ENCODE results near the gene KCTD13.
A peak's percentile ranks its signal among the peaks of the same experiment; 100 is the strongest.
"Not testable (repeated sequence)": the region's sequence is repeated elsewhere in the genome, so short reads cannot be mapped to it uniquely, and the experiment has no call there.

The KCTD13 gene

DNA sequence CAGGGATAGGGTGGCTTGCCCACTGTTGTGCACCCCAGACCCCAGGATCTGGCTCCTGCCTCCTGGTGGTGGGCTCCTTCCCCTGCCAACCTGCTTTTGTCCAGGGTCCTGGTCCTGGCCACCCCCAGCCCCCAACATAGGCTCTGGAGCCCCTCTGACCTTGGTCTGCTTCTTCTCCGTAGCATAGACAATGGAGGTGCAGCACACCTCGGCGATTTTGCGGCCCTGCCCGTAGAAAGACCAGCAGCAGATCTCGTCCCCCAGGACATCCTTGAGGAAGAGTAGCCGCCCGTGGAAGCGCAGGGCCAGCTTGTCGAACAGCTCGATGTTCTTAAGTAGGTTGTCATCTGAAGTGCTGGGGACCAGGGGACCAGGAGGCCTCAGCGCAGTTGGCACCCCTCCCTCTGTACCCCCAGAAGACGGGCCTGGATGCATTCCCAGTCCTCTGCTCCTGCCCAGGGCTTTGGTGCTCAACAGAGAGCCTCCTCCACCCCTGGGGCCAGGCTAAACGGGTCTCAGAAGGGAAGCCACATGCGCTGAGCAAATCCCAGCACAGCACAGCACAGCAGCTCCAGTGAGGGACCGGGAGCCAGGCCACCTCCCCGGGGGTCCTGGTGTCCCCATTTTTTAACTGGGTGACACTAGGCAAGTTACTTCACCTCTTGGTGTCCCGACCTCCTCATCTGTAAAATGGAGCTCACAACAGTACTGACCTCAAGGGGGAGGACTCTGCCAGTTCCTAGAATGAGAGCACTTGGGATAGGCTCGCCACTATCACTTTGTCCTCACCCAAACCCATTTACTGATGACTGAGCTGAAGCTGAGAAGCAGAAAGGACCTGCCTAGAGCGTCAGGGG is 15.0 kb downstream of the KCTD13 start:
- no peak overlapping the region for H3K4me3 ChIP-seq (ENCODE audit: low read depth, low read length)
- no peak for DNase-seq (ENCODE audit: low read depth)

DNA sequence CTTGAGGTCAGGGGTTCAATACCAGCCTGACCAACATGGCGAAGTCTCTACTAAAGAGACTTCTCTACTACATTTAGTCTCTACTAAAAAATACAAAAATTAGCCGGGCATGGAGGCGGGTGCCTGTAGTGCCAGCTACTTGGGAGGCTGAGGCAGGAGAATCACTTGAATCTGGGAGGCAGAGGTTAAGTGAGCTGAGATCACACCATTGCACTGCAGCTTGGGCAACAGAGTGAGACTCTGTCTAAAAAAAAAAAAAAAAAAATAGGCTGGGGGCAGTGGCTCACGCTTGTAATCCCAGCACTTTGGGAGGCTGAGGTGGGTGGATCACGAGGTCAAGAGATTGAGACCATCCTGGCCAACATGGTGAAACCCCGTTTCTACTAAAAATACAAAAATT is 16.2 kb downstream of the KCTD13 start:
- not testable (repeated sequence) for DNase-seq (ENCODE audit: low read depth); H3K4me3 ChIP-seq (ENCODE audit: low read depth, low read length)

GRCh38 chr16:29909391-29909790 is 16.6 kb downstream of the KCTD13 start:
- DNase-seq (ENCODE audit: low read depth) = peak; percentile 45
- H3K4me3 ChIP-seq (ENCODE audit: low read depth, low read length) = no peak overlapping the region

DNA sequence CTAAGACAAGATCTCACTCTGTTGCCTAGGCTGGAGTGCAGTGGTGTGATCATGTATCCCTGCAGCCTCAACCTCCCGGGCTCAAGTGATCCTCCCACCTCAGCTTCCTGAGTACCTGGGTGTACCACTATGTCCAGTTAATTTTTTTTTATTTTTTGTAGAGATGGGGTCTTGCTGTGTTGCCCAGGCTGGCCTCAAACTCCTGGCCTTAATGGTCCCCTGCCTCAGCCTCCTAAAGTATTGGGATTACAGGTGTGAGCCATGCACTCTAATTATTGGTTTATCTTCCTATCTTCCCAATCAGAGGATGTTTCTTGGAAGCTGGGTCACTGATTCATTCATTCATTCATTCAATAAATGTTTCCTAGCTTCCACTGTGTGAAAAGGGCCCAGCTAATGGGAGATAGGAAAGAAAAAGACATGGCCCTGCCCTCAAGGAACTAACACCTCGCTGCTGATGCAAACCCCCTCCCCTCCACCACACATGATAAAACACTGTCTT is 17.3 kb downstream of the KCTD13 start:
- no peak for DNase-seq (ENCODE audit: low read depth)

DNA sequence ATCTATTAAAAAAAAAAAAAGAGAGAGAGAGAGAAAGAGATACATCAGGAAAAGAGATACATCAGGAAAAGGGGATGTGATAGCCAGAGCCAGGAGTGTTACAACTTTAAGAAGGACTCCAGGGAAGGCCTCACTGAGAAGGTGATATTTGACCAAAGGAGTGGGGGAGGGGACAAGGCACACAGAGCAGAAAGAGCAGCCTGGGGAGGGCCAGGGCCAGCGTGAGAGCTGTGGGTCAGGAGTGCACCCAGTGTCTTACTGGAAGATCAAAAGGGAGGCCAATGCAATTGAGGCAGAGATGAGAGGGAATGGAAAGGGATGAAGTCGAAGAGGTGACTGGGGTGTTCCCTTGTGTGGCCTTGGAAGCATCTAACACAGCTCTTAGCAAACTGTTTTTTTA is 18.1 kb downstream of the KCTD13 start:
- H3K4me3 ChIP-seq (ENCODE audit: low read depth, low read length) = no peak overlapping the region
- no peak for DNase-seq (ENCODE audit: low read depth)

More for the DNA sequence above, 17.3 kb downstream of the KCTD13 start:
- H3K4me3 ChIP-seq (ENCODE audit: low read depth, low read length) = no peak overlapping the region

GRCh38 chr16:29906520-29907244 is 19.3 kb downstream of the KCTD13 start:
- no peak for DNase-seq (ENCODE audit: low read depth)
- H3K4me3 ChIP-seq (ENCODE audit: low read depth, low read length) = no peak overlapping the region

DNA sequence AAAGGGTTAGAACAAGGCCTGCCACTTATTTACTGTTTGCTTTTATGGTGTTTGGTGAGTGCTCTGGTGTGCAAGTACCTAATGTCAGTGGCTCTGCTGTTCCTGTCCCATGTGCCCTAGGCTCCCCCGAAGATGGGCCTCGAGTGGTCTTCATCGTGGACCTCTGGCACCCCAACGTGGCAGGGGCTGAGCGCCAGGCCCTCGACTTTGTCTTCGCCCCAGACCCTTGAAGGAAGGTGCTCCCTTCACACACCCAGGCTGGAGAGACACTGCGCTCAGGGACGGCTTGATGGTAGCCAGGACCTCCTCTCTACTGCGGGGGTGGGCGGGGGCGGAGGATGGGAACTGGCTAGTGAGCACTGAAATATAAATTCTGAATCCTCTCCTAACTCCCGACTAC is 20.4 kb downstream of the KCTD13 start:
- H3K4me3 ChIP-seq (ENCODE audit: low read depth, low read length) = no peak overlapping the region
- DNase-seq (ENCODE audit: low read depth) = no peak

DNA sequence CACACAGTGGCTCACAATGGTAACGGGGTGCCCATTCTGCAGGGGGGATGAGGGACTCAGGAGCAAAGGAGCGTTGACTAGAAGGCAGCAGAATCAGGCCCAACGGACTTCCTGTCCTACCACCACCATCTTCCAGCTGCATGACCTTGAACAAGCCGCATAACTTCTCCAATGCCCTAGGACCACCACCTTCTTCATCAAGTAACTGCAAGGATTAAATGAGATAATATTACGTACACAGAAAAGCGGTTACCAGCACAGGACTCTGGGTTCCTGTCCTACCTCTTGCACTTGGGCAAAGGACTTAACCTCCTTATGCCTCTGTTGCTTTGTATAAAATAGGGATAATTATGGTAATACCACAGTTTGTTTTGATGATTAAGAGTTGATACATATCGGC is 21.1 kb downstream of the KCTD13 start:
- no peak for DNase-seq (ENCODE audit: low read depth)
- H3K4me3 ChIP-seq (ENCODE audit: low read depth, low read length) = no peak overlapping the region

- no peak overlapping the region for H3K4me3 ChIP-seq (ENCODE audit: low read depth, low read length)
- DNase-seq (ENCODE audit: low read depth) = no peak
Observed at GRCh38 chr16:29903590-29903989, 22.4 kb downstream of the KCTD13 start.

DNA sequence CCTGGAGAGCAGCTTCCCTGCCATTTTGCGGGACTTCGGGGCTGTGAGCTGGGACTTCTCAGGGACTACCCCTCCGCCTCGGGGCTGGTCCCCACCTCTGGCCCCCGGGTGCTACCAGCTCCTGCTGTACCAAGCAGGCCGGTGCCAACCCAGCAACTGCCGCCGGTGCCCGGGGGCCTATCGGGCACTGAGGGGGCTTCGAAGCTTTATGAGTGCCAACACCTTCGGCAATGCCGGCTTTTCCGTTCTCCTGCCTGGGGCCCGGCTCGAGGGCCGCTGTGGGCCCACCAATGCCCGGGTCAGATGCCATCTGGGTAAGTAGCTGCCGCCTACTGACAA is 24.4 kb downstream of the KCTD13 start:
- H3K4me3 ChIP-seq (ENCODE audit: low read depth, low read length) = peak overlapping the region; percentile 63

GRCh38 chr16:29900888-29901606 is 25.0 kb downstream of the KCTD13 start:
- peak overlapping the region; percentile 63 for H3K4me3 ChIP-seq (ENCODE audit: low read depth, low read length)
- no peak for DNase-seq (ENCODE audit: low read depth)

More for the DNA sequence above, 24.4 kb downstream of the KCTD13 start:
- DNase-seq (ENCODE audit: low read depth) = no peak

- peak; percentile 62 for DNase-seq (ENCODE audit: low read depth)
- H3K4me3 ChIP-seq (ENCODE audit: low read depth, low read length) = peak within 1 kb of the TSS; percentile 63
Observed at GRCh38 chr16:29900102-29900887, 25.7 kb downstream of the KCTD13 start, which contains the start of gene ASPHD1. TSS of gene ASPHD1 (plus strand) at chr16:29900488. CDS start at chr16:29900972, 484 bp downstream.

DNA sequence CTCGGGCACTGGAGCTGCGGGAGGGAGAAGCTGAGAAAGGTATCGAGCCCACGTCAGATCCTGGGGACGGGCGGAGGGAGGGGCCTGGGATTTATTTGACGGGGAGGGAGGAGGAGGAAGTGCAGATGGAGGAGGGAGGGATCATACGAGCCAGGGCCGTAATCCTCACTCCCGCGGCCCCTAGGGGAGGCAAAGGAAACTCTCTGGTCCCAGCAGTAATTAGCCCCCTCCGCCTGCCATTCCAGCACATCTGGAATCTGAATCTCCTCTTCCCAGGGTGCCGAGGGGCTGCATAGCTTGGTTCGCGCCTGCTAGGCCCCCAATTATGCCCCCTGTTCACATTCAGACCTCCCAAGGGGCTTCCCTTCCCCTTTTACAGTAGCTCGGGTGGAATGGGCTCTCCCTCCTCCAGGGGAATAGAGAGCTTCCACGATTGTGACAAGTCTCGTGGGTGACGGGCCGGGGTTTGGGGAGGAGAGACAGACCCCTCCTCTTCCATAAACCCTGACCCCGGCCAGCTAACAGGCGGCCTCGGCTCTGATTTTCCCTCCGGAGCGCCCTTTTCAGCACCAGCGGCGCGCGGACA is 26.4 kb downstream of the KCTD13 start, which contains the start of gene SEZ6L2:
TSS of gene SEZ6L2 (minus strand) at position 35 of the 586 bp plus-strand sequence. CDS start 531 bp downstream, outside the sequence.
- peak within 1 kb of the TSS; percentile 63 for H3K4me3 ChIP-seq (ENCODE audit: low read depth, low read length)
- DNase-seq (ENCODE audit: low read depth) = peak; percentile 75

GRCh38 chr16:29898804-29899515 is 27.1 kb downstream of the KCTD13 start:
- DNase-seq (ENCODE audit: low read depth) = no peak
- peak overlapping the region; percentile 63 for H3K4me3 ChIP-seq (ENCODE audit: low read depth, low read length)

DNA sequence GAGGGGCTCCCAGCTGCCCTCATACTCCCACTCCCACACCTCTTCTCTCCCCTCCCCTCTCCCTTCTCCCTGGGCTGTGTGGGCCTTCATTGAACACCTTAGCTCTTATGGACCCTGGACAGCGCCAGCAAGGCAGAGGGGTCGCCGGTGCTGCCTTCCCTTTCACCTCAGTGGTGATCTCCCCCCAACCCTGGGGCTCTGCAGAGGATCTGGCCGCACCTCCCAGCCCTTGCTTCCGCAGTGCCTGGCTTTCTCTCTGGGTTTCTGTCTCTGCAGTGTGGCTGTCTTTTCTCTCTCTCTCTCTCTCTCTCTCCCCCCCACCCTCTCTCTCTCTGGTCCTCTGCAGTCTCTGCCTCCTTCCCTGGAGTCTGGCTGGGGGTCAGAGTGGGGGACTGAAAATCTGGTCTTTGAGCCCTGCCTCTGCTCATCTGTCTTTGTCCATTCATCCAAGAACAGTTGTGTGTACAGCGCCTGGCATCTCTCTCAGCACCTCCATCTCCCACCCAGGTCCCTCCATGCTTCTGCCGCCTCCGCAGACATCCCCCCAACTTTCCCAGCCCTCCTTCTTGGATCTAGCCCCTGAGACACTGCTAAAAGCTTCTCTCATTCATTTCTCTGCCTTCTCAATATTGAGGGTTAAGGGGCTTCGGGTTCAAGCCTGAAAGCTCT is 27.8 kb downstream of the KCTD13 start:
- peak overlapping the region; percentile 63 for H3K4me3 ChIP-seq (ENCODE audit: low read depth, low read length)
- no peak for DNase-seq (ENCODE audit: low read depth)

DNA sequence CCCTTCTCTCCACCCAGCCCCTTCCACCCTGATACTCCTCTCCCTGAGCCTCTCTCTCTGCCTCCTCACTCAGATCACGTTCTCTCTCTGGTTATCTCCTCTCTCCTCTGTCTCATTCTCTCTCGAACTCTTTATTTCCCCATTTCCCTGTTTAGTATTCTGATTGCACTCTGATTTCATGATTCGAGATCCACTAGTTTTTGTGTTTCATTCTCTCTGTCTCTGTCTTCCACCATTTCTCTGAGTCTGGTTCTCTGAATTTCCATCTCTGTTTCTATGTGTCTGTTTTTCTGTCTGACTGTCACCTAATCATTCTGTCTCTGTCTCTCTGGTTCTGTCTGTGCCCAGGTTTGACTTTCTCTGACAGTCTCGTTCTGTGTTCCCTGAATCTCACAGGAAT is 28.7 kb downstream of the KCTD13 start:
- no peak overlapping the region for H3K4me3 ChIP-seq (ENCODE audit: low read depth, low read length)
- DNase-seq (ENCODE audit: low read depth) = no peak

GRCh38 chr16:29896841-29897240 is 29.2 kb downstream of the KCTD13 start:
- no peak for DNase-seq (ENCODE audit: low read depth)
- no peak overlapping the region for H3K4me3 ChIP-seq (ENCODE audit: low read depth, low read length)

DNA sequence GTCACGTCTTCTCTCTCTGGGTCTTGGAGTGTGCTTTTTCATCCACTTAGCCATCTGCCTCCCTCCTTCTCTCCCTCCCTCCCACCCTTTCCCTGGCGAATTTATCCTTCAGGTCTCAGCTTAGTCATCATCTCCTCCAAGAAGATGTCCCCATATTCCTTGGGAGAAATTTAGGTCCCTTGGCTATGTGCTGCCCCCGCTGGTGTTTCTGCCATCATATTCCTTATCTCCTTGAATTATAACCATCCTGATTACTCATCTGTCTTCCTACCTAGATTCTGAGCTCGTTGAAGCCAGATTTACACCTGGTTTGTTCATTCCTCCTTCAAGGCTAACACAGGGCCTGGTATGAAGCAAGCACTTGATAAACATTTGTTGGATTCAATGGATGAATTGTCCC is 31.7 kb downstream of the KCTD13 start:
- no peak for DNase-seq (ENCODE audit: low read depth)
- H3K4me3 ChIP-seq (ENCODE audit: low read depth, low read length) = no peak overlapping the region

All from skeletal muscle cell (primary cell).